Stimulated activated CD4-positive, alpha-beta T cell treated with anti-CD3 and anti-CD28 coated beads, TNF-alpha, amount 100 ng/mL, for 1 hour (primary cell): ENCODE measurements around the gene SAFB2.

Source experiments
- DNase-seq, 3 donors: peaks; one replicate each; pipeline ENCODE4 v3.0.0-alpha.2; 2020; ENCODE audit warnings: low read depth in 3 of 3, low spot score in 1 of 3

Gene SAFB2

DNA sequence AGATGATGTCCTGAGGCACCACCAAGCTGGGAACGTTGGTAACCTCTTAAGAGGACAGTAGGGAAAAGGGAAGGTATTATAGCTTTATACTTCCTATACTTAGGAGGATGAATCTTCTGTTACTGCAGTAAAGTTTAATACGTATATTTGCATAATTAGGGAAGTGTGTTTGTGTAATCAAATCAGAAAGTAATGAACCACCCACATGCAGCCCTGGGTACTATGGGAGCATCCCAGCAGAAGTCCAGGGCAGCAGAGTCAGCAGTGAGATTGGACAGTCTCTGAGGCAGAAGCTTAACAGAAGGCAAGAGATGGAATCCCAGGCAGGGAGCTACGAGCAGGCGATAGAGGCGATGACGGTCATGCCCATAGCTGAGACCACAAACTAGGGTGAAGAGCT is 12.9 kb upstream of the SAFB2 start:
- DNase-seq: no peak

DNA sequence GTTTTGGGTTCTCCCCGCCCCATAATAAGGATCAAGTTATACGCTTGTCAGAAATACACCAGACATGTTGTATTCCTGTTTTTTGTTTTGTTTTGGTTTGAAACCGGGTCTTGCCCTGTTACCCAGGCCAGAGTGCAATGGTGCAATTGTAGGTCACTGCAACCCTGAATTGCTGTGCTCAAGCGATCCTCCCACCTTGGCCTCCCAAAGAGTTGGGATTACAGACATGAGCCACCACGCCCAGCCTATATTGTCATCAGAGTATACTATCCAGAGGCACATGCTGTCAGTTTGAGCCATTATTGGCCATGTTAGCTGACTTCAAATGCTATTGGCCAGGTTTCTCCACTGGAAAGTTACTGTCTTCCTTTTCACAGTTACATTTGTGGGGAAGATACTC is 10.1 kb upstream of the SAFB2 start:
- DNase-seq: no peak

DNA sequence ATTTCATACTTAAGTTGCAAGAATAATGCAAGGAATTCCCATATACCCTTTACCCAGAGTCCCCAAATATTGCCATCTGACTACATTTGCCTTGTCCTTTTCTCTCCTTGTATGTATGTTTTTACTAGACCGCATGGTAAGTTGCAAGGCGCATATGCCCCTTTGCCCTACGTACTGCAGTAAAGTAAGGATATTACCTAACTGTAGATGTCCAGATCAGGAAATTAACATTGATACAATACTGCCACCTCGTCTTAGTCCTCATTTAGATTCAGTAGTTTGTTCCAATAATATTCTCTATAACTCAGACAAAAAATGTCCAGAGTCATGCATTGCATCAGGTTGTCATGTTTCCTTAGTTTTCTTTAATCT is 9.7 kb upstream of the SAFB2 start:
- DNase-seq: no peak

DNA sequence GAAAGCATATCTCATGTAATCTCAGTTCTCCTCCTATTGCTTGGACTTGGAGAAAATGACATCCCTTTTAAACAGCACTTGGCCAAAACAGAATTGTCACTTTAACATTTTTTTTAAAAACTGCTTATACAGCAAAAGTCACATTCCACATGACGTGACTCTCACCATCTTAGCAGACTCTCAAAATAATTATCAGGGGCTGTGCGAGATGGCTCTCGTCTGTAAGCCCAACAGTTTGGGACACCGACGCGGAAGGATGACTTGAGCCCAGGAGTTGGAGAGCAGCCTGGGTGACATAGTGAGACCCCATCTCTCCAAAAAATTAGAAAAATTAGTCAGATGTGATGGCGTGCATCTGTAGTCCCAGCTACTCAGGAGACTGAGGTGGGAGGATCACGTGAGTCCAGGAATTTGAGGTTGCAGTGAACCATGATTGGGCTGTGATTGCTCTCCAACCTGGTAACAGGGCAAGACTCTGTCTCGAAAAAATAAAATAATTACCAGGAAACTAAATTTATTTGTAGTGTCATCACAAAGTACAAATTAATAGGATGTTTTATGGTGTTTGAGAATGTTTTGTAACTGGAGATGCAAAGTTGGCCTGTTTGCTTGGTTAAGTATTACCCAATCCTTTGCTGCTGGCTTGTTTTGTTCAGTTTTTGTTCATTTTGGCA is 9.1 kb upstream of the SAFB2 start:
- DNase-seq: no peak

DNA sequence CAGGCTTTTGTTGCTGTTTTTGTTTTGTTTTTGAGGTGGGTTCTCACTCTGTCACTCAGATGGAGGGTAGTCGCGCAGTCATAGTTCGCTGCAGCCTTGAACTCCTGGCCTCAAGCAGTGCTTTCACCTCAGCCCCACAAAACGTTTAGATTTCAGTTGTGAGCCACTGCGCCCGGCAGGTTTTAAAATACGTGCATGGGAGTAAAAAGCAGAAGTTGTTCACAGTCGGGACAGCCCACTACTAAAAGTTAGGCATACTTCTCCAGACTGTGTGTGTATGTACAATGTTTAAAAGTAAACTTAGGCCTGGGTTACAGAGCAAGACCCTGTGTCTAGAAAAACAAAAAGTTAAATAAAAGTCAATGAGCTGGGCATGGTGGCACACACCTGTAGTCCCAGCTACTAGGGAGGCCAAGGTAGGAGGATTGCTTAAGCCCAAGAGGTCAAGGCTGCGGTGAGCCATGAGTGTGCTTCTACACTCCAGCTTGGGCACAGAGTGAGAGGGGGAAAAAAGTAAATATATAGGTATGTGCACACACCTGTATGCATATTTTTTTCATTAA is 6.4 kb upstream of the SAFB2 start:
- DNase-seq: no peak

DNA sequence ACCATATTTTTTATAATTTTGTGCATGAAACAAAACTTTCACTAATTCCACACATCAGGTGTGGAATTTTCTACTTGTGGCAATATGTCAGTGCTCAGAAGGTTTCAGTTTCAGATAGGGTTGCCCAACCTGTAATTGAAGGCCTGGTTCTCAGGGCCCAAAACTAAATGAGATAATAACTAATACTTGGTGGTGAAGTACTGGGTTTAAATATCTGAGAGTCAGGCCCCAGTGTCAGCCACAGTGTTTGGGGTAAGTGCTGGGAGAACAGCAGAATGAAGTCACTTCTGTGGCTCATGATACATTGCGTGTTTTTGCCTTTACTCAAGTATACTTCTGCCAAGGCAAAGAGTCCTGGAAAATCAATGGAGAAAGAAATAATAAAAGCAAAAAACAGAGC is 5.9 kb upstream of the SAFB2 start:
- DNase-seq: no peak

DNA sequence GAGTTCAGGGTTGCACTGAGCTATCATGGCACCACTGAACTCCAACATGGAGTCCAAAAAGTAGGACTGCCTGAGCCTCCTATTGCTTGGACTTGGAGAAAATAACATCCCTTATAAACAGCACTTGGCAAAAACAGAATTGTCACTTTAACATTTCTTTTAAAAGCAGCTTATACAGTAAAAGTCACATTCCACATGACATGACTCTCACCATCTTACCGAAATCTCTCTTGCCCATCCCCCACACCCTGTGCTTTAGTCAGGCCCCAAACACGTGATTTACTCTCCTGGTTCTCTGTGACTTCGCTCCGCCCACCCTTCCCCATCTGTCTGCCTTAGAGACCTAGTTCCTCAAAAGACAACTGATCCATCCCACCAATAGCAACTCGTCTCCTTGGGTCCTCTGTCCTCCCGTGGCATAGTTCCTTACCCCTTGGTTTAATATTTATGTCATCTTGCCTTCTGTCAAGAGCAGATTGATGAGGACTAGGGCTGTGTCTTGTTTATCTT is 4.9 kb upstream of the SAFB2 start:
- DNase-seq: peak in 1 of 3 donors; percentile 20

DNA sequence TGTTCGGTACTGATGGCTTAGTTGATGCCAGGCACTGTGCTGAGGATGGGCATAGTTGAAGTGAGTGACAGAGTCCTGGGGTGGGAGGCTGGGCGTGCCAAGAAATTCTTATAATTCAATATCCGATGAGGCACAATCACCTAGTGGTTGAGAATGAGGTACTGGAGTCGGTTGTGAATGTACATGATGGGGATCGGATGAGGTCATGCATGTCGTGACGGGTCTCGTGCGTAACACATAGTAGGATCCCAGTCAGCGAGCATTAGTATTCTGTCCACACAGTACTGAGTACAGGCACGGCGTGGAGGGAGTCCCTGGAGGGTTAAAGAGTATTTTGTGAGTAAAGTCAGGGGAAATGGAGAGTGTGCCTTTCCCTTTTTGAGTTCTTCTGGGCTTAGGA is 3.1 kb upstream of the SAFB2 start:
- no peak for DNase-seq

DNA sequence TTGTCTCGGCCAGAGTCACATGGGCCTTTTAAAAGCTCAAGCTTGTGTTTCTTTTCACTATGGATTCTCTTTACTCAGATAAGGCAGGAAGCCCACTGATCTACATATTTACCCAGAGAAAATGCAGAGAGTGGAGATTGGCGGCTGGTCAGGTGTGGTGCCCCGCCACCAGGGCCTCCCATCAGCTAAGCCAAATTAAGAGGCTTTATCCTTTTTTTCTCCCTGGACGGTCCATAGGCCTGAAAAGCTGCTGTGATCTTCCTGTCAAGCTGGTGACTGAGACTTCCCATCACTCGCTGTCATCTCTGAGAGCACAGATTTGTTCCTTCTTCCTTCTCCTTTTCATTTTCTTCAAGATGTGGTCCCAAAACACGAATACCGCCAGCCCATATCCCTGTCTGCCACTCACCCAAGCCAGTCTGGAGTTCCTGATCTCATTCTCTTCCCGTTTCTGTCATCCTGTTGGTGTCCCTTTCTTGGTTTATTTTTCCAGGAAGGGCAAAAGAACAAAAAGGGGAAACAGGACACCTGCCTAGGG is 2.2 kb upstream of the SAFB2 start:
- no peak for DNase-seq

DNA sequence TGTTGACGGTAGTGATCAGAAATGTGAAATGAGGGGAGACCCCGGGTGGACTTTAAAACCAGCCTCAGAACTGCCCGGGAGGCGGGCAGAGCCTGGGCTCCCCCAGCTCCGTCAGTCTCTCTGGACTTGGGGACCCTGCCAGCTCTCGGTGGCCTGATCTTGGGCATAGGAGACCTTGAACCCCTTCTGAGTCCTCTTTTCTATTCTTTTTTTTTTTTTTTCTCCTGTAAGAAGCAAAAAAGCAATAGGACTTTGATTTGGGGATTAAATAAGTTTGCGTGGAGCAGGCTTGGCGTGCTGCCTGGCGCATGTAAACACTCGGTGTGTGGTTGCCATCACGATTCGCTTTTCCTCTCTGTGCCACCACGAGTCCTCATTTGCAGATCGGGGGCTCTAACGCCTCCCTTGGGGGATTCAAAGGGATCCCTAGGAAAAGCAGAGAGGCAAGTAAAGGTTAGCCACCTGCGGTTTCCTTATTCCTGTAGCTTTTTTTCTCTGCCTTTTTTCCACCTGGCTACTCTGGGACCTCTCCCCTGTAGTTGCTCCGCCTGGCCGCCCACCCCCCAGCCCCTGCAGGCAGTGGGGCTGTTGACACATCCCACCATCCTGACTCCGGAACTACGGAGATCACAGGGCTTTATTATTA is 1.6 kb upstream of the SAFB2 start:
- no peak for DNase-seq

DNA sequence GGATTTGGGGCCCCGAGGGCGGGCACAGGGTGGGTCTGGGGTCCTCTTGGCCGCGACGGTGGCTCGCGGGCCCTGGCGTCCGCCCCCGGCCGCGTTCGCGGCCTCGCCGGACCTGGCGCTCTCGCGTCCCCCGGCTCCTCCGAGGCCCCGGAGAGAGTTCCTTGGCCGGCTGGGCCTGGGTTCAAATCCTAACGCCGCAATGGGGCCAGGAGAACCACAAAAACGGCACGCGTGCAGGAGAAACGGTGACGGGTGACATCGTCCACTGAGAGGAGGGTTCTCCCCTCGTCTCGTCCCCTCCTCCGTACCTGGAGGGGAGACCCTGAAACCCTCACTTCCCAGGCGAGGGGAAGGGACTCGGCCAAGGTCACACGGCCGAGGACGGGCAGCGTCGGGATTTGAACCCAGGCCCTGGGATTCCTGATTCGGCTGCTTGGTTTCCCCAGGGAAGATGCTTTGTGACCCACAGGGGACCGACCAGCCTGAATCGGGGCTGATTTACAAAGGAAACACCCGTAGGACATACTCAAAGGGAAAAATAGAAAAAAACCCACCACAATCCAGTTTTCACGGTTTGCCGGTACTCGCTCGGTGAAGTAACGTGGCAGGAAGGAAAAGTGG is 931 bp upstream of the SAFB2 start:
- peak in 1 of 3 donors; percentile 19 for DNase-seq

DNA sequence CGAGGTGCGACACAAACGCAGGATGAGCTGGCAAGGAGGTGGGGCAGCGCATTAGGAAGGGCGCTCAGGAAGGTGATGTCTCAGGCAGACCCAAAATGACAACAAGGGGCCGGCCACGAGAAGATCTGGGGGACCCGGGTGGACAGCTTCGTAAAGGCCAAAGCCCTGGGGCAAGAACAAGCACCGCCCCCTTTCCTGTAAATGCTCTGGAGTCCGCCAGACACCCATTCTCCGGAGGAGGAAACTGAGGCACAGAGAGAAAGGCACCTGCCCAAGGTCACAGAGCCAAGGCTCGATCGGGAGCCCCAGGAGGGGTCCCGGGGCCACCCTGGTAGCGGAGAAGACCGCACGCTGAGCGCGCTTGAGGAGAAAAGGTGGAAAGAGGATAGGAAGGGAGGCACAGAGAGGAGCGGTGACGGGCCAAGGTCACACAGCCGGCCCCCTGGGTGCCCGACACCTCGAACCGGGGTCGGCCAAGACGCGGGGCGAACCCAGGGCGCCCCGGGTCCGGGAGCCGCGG is 571 bp downstream of the SAFB2 start:
- peak in 1 of 3 donors; percentile 6 for DNase-seq

DNA sequence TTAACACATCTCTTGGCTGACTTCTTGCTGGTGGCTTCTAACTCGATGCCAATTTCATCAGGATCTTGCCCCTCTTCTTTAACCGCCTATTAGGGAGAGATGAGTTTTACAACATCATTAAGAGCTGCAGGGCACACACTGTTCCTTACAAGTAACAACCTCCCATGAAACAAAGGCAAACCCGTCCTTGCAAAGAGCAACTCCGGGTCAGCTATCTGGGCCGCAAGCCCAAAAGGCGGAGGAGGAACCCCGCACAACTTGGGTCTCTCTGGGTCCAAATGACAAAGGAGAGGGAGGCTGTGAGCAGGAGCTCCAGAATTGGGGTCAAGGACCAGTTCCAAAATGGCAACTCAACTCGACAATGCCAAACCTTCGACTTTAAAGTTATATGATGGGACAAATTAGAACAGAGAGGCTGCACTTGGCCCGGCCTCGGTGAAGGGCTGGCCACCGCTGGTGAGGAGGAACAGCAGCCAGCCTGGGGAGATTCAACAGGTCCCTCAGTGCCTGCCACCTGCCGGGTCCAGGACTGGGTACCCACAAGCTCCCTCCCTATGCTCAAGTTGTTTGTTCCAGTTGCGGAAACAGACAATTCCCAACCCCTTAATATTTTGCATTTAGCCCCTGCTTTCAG is 1.1 kb downstream of the SAFB2 start:
- no peak for DNase-seq

DNA sequence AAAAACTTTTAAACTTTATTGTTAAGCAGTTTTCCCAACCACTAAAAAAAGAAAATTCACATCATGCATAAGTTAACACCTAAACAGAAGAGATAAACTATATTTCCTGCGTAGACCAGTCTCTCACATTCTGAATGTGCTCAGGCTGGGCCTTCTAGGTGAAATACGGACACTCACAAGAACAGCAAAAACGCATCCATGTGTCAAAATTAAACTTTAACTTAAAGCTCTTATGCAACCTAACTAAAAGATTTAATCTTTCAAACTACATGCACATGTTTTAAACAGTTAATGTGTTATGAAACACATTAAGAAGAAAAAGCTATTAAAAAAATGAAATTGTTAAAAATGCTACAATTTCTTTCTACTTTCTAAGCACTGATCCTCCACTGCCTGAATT is 2.6 kb downstream of the SAFB2 start:
- DNase-seq: no peak

DNA sequence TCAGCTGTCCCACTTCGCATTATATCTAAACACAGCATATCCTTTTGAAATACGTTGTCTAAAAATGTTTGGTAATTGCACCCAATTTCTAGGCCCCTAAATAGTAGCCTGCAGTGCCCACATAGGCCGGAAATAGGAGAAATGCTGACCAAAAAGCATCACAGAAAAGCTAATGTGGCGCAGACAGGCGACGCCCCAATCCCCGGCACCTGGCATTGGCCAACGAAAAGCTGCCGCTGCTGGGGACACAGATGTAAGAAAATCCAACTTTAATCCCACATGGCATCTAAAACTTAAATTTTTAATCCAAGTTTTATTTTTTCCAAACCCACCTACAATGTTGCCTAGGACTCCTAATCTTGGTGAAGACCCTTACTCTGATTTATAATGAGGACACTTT is 4.0 kb downstream of the SAFB2 start:
- no peak for DNase-seq

DNA sequence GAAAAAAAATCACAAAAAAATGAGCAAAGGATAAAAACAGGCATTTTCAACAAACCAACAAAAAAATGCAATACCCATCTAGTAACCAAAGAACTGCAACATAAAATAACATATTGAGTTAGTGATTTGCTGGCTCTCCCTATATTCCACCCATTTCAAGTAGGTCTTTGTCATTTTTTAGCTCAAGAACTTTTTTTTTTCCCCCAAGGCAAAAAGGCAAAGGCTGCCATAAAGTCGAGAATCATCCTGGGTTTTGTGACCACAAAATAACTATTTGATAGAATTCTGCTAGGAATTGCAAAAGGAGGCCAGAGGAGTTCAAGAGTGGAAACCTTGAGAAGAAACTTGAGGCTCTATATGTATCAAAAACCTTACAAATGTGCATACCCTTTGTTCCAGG is 5.5 kb downstream of the SAFB2 start:
- no peak for DNase-seq

DNA sequence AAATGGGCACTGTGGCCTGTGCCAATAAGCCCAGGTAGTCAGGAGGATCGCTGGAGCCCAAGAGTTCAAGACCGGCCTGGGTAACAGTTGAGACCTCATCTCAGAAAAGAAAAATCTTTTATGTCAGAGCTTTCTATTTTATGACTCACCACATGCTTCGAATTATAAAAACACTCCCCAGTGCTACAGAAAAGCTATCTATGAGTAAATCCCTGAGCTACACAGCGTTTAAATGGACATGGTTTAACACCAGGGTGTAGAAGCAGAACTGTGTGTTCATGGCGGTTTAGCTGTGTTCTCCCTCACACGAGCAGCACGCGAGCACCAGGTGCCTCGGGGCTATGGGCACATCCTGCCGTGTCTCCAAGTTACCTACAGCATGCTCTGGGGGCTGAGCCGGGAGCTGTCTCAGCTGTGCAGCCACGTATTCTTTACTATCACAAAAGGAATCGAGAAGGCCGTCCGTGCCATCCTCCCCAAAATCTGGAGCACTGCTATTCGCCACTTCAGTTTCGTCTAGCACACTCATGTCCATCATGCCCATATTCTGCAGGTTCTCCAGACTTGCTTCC is 6.7 kb downstream of the SAFB2 start:
- no peak for DNase-seq

DNA sequence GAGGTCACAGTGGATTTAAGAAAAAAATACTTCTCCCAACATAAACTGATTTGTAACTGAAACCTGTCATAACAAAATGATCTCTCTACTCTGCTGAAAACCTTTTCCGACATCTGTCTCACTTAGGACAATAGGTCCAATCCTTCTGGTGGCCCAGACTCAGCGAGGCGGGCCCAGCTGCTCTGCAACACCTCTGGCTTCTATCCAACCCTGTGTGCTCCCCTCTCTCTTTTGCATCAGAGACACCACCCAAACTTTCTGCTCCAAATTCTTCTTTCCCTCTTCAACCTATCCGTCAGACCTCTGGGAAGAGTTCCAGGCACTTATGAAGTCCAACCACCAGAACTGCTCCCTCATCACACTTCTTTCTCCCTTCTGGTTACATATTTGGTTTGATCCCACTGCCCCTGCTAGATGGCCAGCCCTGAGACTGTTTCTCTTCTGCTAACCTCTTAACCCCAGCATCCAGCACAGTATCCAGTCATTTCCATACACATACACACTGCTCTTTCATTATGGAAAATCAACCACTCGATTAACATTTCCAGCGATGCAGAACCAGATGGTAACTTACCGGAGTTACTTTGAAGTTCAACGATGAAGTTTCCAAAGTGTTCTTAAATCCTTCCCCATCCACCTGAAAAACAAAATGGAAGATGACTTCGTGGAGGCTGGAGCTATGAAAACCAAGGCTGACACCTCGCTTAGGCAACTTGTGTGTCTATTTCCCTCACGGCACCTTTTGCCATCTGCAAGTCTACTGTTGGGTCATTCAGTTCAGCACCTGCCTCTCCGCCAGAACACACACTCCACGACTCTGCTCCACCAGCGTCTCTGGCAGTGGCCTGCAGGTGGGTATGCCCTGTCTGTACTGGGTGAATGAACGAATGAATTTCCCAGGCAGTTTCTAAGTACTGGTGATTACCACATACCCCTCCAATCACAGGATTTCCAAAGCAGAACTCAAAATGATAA is 9.4 kb downstream of the SAFB2 start:
- no peak for DNase-seq

DNA sequence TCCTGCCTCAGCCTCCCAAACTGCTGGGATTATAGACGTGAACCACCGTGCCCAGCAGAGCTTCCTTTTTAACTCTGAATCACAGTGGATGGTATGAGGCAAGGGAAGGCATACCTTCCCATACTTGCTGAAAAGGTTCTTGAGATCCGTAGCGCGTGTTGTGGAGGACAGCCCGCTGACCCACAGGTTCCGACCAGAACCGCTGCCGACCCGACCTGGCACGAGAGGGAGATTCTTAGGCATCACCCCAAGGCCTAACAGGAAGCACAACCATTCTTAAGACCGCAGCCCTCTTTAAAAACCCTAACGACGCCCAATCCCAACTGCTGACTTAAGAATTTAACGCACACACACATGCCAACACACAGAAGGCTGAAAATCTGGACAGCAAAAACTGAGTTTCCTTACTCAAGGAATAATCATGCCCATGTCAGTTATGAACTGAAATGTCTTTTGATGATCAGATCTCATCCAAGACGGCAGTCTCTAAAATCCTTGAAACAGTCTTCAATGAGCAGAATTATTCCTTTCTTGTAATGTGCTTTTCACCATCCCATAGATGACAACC is 12.6 kb downstream of the SAFB2 start:
- DNase-seq: no peak
